Keratinocyte (primary cell): ENCODE results near the gene VAV2.

ENCODE experiments used
- EZH2 ChIP-seq: IDR thresholded peaks from one replicate; pipeline ENCODE4 v1.6.1; 2012; ENCODE audit warnings: inconsistent platforms, mild to moderate bottlenecking, low read length, moderate library complexity
- TF ChIP-seq, protein P1 (sequence below), 3 experiments: IDR thresholded peaks in 1 of 3; conservative IDR thresholded peaks in 1 of 3; optimal IDR thresholded peaks in 1 of 3; 2 replicates in 2 of 3; 3 replicates in 1 of 3; pipeline versions ENCODE3 to v1.5.1; 2011; ENCODE audit warnings: low read length in 3 of 3, mild to moderate bottlenecking in 3 of 3, moderate library complexity in 2 of 3, control low read depth in 1 of 3, inconsistent platforms in 1 of 3; ENCODE audit not compliant: insufficient read depth in 2 of 3; ENCODE audit errors: extremely low read depth in 1 of 3

DNA sequence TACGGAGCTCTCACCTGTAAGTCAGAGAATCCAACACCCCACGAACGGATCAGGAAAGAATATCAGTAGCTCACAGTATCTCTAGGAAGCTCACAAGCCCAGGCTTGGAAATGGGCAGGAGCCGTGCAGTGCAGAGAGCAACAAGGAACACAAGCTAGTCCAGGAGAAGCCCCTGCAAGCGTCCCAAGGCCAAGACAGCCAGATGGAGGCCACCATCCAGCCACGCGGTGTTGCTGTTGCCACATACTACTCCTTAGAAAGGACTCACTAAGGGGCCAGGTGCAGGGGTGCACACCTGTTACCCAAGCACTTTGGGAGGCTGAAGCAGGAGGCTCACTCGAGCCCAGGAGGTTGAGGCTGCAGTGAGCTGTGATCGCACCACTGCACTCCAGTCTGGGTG, 15.4 kb upstream of the VAV2 start:
- TF ChIP-seq, protein P1, sequence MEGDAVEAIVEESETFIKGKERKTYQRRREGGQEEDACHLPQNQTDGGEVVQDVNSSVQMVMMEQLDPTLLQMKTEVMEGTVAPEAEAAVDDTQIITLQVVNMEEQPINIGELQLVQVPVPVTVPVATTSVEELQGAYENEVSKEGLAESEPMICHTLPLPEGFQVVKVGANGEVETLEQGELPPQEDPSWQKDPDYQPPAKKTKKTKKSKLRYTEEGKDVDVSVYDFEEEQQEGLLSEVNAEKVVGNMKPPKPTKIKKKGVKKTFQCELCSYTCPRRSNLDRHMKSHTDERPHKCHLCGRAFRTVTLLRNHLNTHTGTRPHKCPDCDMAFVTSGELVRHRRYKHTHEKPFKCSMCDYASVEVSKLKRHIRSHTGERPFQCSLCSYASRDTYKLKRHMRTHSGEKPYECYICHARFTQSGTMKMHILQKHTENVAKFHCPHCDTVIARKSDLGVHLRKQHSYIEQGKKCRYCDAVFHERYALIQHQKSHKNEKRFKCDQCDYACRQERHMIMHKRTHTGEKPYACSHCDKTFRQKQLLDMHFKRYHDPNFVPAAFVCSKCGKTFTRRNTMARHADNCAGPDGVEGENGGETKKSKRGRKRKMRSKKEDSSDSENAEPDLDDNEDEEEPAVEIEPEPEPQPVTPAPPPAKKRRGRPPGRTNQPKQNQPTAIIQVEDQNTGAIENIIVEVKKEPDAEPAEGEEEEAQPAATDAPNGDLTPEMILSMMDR (optimal IDR thresholded peaks at IDR 0.05 in 1 of 3, IDR thresholded peaks at IDR 0.05 in 1 of 3, conservative IDR thresholded peaks at IDR 0.05 in 1 of 3; ENCODE audit: extremely low read depth in 1 of 3, insufficient read depth in 2 of 3, low read length in 3 of 3), result no peak
- no peak for TF ChIP-seq EZH2
